Mesenchymal stem cell (in vitro differentiated cells and primary cell): ENCODE data around the gene MAGEB1.

Experiments
- DNase-seq: peaks from one replicate; pipeline ENCODE4 v3.0.0-alpha.2; 2013
- H2AFZ ChIP-seq: one replicate; pipeline ENCODE4 v1.6.1; 2013; ENCODE audit warnings: low read depth, mild to moderate bottlenecking, control low read depth, inconsistent platforms, low read length, moderate library complexity
- H2AK5ac ChIP-seq: 2 replicates; pipeline ENCODE4 v1.6.1; 2013; ENCODE audit warnings: low read length, moderate library complexity, mild to moderate bottlenecking, inconsistent platforms; ENCODE audit not compliant: severe bottlenecking
- H2BK120ac ChIP-seq: one replicate; pipeline ENCODE4 v1.6.1; 2013; ENCODE audit warnings: low read depth, mild to moderate bottlenecking, inconsistent platforms, low read length, moderate library complexity
- H2BK12ac ChIP-seq, 2 experiments: one replicate each; pipeline ENCODE4 v1.6.1; 2013; ENCODE audit warnings: inconsistent platforms in 2 of 2, low read length in 2 of 2, mild to moderate bottlenecking in 2 of 2, moderate library complexity in 2 of 2, control low read depth in 1 of 2
- H2BK15ac ChIP-seq: one replicate; pipeline ENCODE4 v1.6.1; 2013; ENCODE audit warnings: mild to moderate bottlenecking, low read depth, inconsistent platforms; ENCODE audit not compliant: poor library complexity, severe bottlenecking
- H2BK5ac ChIP-seq: 2 replicates; pipeline ENCODE4 v1.6.1; 2013; ENCODE audit warnings: low read depth, mild to moderate bottlenecking, low read length, control low read depth, inconsistent platforms; ENCODE audit not compliant: poor library complexity, severe bottlenecking
- H3K14ac ChIP-seq, 2 experiments: one replicate each; pipeline ENCODE4 v1.6.1; 2013; ENCODE audit warnings: inconsistent platforms in 2 of 2, low read length in 2 of 2, control low read depth in 1 of 2, mild to moderate bottlenecking in 1 of 2, moderate library complexity in 1 of 2
- H3K18ac ChIP-seq, 2 experiments: one replicate each; pipeline ENCODE4 v1.6.1; 2013; ENCODE audit warnings: inconsistent platforms in 2 of 2, low read length in 2 of 2, control low read depth in 1 of 2, low read depth in 1 of 2, mild to moderate bottlenecking in 1 of 2
- H3K23ac ChIP-seq, 2 experiments: one replicate each; pipeline ENCODE4 v1.6.1; 2013; ENCODE audit warnings: inconsistent platforms in 2 of 2, low read length in 2 of 2, mild to moderate bottlenecking in 2 of 2, moderate library complexity in 2 of 2, control low read depth in 1 of 2
- H3K27ac ChIP-seq: 2 replicates; pipeline ENCODE4 v1.5.1; 2013; ENCODE audit warnings: mild to moderate bottlenecking, moderate library complexity, low read length, control low read depth, inconsistent platforms; ENCODE audit not compliant: poor library complexity, severe bottlenecking
- H3K27me3 ChIP-seq, 2 experiments: 2 replicates each; pipeline versions ENCODE4 v1.6.1 to v1.7.0; 2013; ENCODE audit warnings: low read length in 2 of 2, mild to moderate bottlenecking in 2 of 2, moderate library complexity in 2 of 2, control low read depth in 1 of 2, inconsistent platforms in 1 of 2; ENCODE audit not compliant: control insufficient read depth in 1 of 2, insufficient read depth in 1 of 2
- H3K36me3 ChIP-seq, 2 experiments: 2 replicates each; pipeline versions ENCODE4 v1.6.1 to v1.7.0; 2013; ENCODE audit warnings: low read length in 2 of 2, control low read depth in 1 of 2, inconsistent platforms in 1 of 2, low read depth in 1 of 2, mild to moderate bottlenecking in 1 of 2; ENCODE audit not compliant: insufficient read depth in 2 of 2, control insufficient read depth in 1 of 2
- H3K4ac ChIP-seq, 2 experiments: one replicate each; pipeline ENCODE4 v1.6.1; 2013; ENCODE audit warnings: inconsistent platforms in 2 of 2, low read length in 2 of 2, mild to moderate bottlenecking in 2 of 2, moderate library complexity in 2 of 2, control low read depth in 1 of 2, low read depth in 1 of 2
- H3K4me1 ChIP-seq: 2 replicates; pipeline ENCODE4 v1.6.1; 2013; ENCODE audit warnings: low read depth, low read length, control low read depth; ENCODE audit not compliant: control insufficient read depth, insufficient read depth
- H3K4me2 ChIP-seq: 2 replicates; pipeline ENCODE4 v1.6.1; 2013; ENCODE audit warnings: low read length, mild to moderate bottlenecking, inconsistent platforms; ENCODE audit not compliant: poor library complexity, severe bottlenecking
- H3K4me3 ChIP-seq, 2 experiments: 2 replicates each; pipeline versions ENCODE4 v1.5.1 to v1.7.0; 2013; ENCODE audit warnings: low read length in 2 of 2, mild to moderate bottlenecking in 2 of 2, control low read depth in 1 of 2, low read depth in 1 of 2; ENCODE audit not compliant: insufficient read depth in 1 of 2
- H3K79me1 ChIP-seq: replicated peaks from 2 replicates; pipeline ENCODE4 v1.6.1; 2013; ENCODE audit warnings: mild to moderate bottlenecking, control low read depth, low read length, inconsistent platforms; ENCODE audit not compliant: poor library complexity, severe bottlenecking
- H3K9ac ChIP-seq: 2 replicates; pipeline ENCODE4 v1.7.0; 2013; ENCODE audit warnings: mild to moderate bottlenecking, low read length, moderate library complexity
- H3K9me3 ChIP-seq: 2 replicates; pipeline ENCODE4 v1.7.0; 2013; ENCODE audit warnings: mild to moderate bottlenecking, low read length; ENCODE audit not compliant: control insufficient read depth
- H4K8ac ChIP-seq: one replicate; pipeline ENCODE4 v1.6.1; 2013; ENCODE audit warnings: inconsistent platforms, mild to moderate bottlenecking, low read length, moderate library complexity
- H4K91ac ChIP-seq: one replicate; pipeline ENCODE4 v1.6.1; 2013; ENCODE audit warnings: mild to moderate bottlenecking, low read length, inconsistent platforms
- WGBS: methylation state at CpG from one replicate; pipeline ENCODE4 v1.1.7; 2013; ENCODE audit warnings: mixed read lengths; 5-methylcytosine and 5-hydroxymethylcytosine counted together

The MAGEB1 gene

GRCh38 chrX:30259927-30260326, 13.0 kb downstream of the MAGEB1 start:
- H3K79me1 ChIP-seq: no peaks in the 10 kb centered on the region
- peaks cover 9% of the 10 kb centered on the region for H3K9me3 ChIP-seq
- H2BK15ac ChIP-seq: no peak overlapping the region
- H3K4me1 ChIP-seq: no peaks in the 10 kb centered on the region
- no peak overlapping the region for H3K23ac ChIP-seq
- H2BK120ac ChIP-seq: no peak overlapping the region
- H4K8ac ChIP-seq: no peak overlapping the region
- no peak overlapping the region for H3K4me3 ChIP-seq
- H3K14ac ChIP-seq: no peak overlapping the region
- H3K4ac ChIP-seq: no peak overlapping the region
- H2BK12ac ChIP-seq: no peak overlapping the region
- no peak overlapping the region for H2BK5ac ChIP-seq
- no peak overlapping the region for H3K9ac ChIP-seq
- H3K36me3 ChIP-seq: no peaks in the 10 kb centered on the region
- 80% methylated on average over 2 of the region's 2 CpGs for WGBS
- no peak overlapping the region for H4K91ac ChIP-seq
- no peak overlapping the region for H2AFZ ChIP-seq
- no peak overlapping the region for H2AK5ac ChIP-seq
- H3K27me3 ChIP-seq: peaks cover 0 to 34% of the 10 kb centered on the region in 2 experiments
- H3K18ac ChIP-seq: no peak overlapping the region
- DNase-seq: no peak
- H3K4me2 ChIP-seq: no peak overlapping the region
- H3K27ac ChIP-seq: no peak overlapping the region

- H3K27ac ChIP-seq: no peak overlapping the region
- no peak overlapping the region for H2BK120ac ChIP-seq
- H2AFZ ChIP-seq: no peak overlapping the region
- H2BK12ac ChIP-seq: no peak overlapping the region
- H3K4me1 ChIP-seq: no peaks in the 10 kb centered on the region
- no peak overlapping the region for H3K4me3 ChIP-seq
- no peak overlapping the region for H3K14ac ChIP-seq
- H3K9me3 ChIP-seq: peaks cover 9% of the 10 kb centered on the region
- H2BK15ac ChIP-seq: no peak overlapping the region
- H3K4ac ChIP-seq: no peak overlapping the region
- H3K79me1 ChIP-seq: no peaks in the 10 kb centered on the region
- no peak overlapping the region for H3K9ac ChIP-seq
- no peak overlapping the region for H2BK5ac ChIP-seq
- no peak for DNase-seq
- no peaks in the 10 kb centered on the region for H3K36me3 ChIP-seq
- H3K23ac ChIP-seq: no peak overlapping the region
- no peak overlapping the region for H4K8ac ChIP-seq
- no peak overlapping the region for H3K4me2 ChIP-seq
- no peak overlapping the region for H4K91ac ChIP-seq
- H2AK5ac ChIP-seq: no peak overlapping the region
- peaks cover 0 to 43% of the 10 kb centered on the region in 2 experiments for H3K27me3 ChIP-seq
- no peak overlapping the region for H3K18ac ChIP-seq
These were observed 14.1 kb downstream of the MAGEB1 start for GRCh38 chrX:30261012-30261411.

GRCh38 chrX:30262763-30263162, 15.8 kb downstream of the MAGEB1 start:
- Histone ChIP-seq H3K23ac (no peak overlapping the region), H3K79me1 (no peaks in the 10 kb centered on the region), H2BK12ac (no peak overlapping the region), H3K4ac (no peak overlapping the region), H2BK120ac (no peak overlapping the region), H2AK5ac (no peak overlapping the region), H2AFZ (no peak overlapping the region), H3K4me1 (no peaks in the 10 kb centered on the region), H3K27ac (no peak overlapping the region), H3K27me3 (peaks cover 0 to 42% of the 10 kb centered on the region in 2 experiments), H3K36me3 (no peaks in the 10 kb centered on the region), H4K8ac (no peak overlapping the region), H4K91ac (no peak overlapping the region), H3K4me2 (no peak overlapping the region), H3K14ac (no peak overlapping the region), H3K4me3 (no peak overlapping the region), H2BK15ac (no peak overlapping the region), H3K9ac (no peak overlapping the region), H3K18ac (no peak overlapping the region), H3K9me3 (no peaks in the 10 kb centered on the region), H2BK5ac (no peak overlapping the region)
- DNase-seq: no peak
- WGBS: no CpG with 5 or more reads among the region's 1 CpG

- Histone ChIP-seq H2BK5ac (no peak overlapping the region), H4K8ac (no peak overlapping the region)
These were observed 23.7 kb downstream of the MAGEB1 start for GRCh38 chrX:30270639-30271038.

More at GRCh38 chrX:30270639-30271038, 23.7 kb downstream of the MAGEB1 start:
- no peak overlapping the region for H2AFZ ChIP-seq
- no peak for DNase-seq
- no peaks in the 10 kb centered on the region for H3K9me3 ChIP-seq
- no peak overlapping the region for H3K14ac ChIP-seq
- H2BK15ac ChIP-seq: no peak overlapping the region
- no peaks in the 10 kb centered on the region for H3K4me1 ChIP-seq
- H3K4me3 ChIP-seq: no peak overlapping the region
- no peak overlapping the region for H3K9ac ChIP-seq
- H2BK12ac ChIP-seq: no peak overlapping the region
- no peak overlapping the region for H4K91ac ChIP-seq
- H3K4ac ChIP-seq: no peak overlapping the region
- no peak overlapping the region for H2AK5ac ChIP-seq
- no peak overlapping the region for H3K4me2 ChIP-seq
- no peaks in the 10 kb centered on the region for H3K36me3 ChIP-seq
- H2BK120ac ChIP-seq: no peak overlapping the region
- peaks cover 0 to 37% of the 10 kb centered on the region in 2 experiments for H3K27me3 ChIP-seq
- H3K18ac ChIP-seq: no peak overlapping the region
- H3K79me1 ChIP-seq: no peaks in the 10 kb centered on the region
- H3K27ac ChIP-seq: no peak overlapping the region
- WGBS: 76% methylated on average over 3 of the region's 3 CpGs
- H3K23ac ChIP-seq: no peak overlapping the region
